NCI-H226 (cell line): Measurements from ENCODE around the gene ADGRG6.
"Not testable (repeated sequence)": the region's sequence is repeated elsewhere in the genome, so short reads cannot be mapped to it uniquely, and the experiment has no call there.

ENCODE experiments used
- DNase-seq: peaks from one replicate; pipeline ENCODE4 v3.0.0-alpha.2; 2015

The ADGRG6 gene

DNA sequence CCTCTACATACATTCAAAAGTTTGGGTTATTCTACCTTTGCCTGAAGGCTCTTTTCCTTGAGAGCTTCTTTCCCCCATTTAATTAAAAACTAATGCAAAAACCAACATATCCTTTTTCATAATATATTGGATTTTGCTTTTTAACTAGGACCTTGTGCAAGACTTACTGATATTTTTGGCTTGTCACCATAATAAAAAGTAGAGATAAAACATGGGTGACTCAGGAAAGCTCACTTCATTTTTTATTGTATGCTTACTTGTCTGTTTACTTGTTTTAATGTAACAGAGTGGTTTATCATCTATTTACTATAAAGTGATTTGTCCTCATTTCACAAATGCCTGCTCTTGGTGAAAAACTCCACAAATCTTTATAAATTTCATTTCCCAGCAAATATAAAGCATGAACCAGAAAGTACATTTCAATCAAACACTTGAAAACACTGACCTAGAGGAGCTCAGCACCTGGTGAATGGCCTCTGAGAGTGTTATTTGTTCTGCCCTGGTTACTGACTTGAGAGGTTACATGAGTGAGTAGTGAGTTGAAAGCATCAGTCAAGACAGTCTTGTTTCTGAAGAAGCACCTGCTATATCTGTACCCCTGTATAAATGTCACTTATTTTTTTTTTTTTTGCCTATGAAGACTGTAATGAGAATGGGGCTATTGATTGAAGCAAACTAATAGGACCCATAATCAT is 20.8 kb downstream of the ADGRG6 start:
- no peak for DNase-seq

DNA sequence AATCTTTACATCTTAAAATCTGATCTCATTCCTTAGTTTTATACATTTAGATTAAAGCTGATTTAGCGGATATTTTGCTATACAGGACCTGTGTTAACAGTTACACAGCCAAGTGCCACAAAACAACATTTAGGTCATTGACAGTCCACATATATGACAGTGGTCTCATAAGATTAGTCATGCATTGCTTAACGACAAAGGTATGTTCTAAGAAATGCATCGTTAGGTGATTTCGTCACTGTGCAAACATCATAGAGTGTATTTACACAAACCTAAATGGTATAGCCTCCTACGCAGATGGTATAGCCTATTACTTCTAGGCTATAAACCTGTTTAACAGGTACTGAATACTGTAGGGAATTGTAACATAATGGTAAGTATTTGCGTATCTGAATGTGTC is 21.6 kb downstream of the ADGRG6 start:
- no peak for DNase-seq

DNA sequence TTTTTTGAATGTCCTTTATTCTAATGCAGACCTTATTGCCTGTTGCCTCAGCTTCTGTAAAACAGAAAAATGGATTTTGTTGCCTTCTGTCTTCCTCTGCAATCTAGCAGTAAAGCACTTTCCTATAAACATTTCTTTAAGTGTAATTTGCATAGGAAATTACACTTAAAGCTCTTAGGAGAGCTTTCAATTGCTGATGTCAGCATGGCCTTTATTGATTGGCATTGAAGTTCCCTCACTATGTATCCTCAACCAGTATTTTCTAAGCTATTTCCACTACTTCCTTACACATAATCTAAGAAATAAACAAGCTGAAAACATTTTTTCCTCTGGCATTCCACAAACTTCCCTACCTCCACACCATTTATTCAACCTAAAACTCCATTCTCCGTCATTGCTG is 22.3 kb downstream of the ADGRG6 start:
- DNase-seq: no peak

DNA sequence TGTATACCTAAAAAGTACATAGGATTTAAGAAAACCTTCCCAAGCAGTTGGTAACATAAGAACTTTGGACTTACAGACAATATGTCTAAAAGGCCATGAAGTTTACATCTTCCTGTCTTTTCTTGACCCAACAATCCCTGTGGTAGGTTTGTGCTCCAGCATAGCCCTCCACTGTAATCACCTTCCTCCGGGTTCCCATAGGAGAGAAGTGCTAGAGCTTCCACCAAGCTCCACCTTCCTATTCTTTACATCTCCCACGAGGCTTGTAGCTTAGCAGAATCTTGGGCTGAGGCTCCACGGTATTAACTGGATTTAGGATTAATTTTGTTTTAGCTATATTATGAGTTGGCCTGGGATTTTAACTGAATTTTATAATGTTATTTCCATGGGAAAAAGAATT is 23.3 kb downstream of the ADGRG6 start:
- no peak for DNase-seq

DNA sequence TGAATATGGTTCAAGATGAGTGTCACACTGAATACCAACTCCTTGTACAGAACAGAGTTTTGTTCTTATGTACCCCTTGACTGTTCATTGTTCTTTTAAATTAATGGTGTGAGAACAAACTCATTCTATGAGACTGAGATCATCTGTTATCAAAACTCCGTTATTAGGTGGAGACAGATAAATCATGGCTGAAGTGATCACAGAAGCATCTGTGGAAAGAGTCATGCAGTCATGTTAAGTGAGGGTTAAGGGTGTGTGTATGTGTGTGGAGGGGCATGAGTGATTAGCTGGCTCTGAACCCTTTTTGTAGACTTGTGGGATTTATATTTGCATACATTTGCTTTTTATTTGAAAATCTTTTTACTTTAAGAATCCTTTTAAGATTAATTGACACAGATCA is 24.7 kb downstream of the ADGRG6 start:
- DNase-seq: peak; percentile 89

DNA sequence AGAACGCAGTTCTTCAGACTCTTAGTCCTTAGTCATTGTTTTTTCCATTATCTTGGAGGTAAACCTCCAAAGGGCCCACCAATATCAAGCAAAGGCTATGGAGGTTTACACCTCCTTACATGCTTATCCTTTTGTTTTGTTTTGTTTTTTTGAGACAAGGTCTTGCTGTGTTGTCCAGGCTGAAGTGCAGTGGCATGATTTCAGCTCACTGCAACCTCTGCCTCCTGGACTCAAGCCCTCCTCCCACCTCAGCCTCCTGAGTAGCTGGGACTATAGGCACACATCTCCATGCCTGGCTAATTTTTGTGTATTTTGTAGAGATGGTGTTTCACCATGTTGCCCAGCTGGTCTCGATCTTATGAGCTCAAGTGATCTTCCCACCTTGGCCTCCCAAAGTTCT is 26.3 kb downstream of the ADGRG6 start:
- no peak for DNase-seq

DNA sequence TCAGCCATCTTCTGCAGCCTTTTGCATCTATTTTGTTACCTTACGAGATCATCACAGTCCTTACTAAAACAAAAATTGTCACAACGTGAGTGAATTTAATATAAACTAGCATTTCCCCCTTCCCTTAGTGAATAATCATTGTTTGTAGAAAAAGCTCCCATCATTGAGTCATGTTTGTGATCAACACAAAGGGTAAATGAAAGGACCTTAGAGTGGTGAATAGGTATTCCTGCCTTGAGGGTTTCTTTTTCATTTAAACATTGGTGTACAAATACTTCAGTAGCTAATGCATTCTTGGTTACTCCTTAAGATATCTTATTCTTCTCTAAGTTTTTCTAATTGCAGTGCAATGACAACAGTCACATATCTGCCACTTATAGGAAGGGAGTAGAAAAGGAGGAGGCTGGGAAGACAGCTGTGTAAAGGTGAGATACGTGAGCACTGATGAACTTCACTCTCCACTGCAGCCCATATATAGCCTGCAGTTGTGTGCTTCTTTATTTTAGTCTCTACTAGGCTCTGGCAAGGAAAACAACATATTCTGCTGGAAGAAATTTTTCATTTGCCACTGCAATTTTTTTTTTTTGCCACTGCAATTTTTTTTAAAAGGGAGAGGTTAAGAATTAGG is 27.8 kb downstream of the ADGRG6 start:
- no peak for DNase-seq

DNA sequence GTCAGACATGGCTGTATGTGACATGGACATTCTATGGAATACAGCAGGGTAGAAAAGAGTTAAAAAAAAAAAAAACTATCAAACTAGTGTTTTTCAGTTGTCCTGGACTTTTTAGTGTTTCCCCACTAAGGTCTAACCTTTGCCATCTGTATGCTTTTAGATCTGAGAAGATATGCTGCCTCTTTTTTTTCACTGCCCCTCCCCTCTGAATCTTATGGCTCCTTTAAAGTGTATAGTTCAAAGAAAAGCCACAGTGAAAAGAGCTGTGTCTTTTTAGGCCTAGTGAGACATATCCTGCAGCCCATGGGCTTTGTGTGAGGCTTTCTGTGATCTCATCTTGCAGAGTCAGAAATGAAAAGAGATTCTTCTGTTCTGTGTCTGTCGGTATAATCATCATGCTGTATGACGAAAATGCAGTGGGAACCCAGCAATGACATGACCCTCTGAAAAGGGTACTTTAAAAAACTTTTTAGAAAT is 29.3 kb downstream of the ADGRG6 start:
- no peak for DNase-seq

DNA sequence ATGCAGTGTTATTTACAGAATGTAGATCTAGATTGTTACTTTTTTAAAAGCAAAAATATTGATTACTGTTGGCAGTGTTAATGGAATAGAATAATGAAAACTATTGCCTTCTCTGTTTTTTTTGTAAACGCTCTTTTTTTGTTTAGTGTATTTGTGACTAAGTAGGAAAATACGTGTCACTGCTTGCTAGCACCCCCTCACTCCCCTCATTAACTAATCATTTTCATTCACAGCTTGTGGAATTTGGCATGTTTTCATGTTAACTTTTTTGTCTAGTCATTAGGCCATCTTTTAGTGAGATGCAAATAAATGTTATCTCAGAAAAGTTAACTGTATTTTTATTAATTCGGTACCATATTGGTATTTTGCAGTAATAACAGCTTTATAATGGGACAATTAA is 29.8 kb downstream of the ADGRG6 start:
- DNase-seq: no peak

DNA sequence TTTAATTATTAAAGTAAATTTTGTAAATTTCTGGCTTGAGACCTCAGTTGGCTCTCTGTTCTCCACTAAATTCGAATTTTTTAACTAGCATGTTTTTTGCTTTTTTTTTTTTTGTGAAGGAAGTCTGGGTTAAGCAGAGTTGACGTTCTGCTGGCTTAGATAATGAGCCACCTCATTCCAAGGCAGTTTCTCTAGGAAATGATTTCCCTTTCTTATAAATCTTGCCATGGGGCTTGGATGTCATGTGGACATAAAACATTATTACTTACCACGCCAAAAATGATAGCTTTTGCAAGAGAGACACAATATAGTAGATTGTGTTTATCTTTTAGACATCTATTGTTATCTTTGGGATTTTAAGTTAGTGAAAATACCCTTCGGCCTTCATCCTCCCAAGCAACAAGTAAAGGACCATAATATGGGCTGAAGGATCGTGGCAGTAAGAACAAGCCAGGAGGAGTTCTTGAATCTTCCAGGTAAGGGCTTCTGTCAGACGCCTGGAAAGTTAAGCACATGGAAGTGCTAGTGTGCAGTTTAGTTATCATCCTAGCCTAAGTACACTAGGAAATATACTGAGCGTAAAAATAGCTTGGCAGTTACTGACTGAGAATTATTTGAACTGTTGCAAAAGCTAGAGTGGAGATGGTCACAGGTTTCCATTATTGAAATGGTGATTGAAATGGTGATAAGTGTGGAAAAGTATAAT is 30.7 kb downstream of the ADGRG6 start:
- no peak for DNase-seq

DNA sequence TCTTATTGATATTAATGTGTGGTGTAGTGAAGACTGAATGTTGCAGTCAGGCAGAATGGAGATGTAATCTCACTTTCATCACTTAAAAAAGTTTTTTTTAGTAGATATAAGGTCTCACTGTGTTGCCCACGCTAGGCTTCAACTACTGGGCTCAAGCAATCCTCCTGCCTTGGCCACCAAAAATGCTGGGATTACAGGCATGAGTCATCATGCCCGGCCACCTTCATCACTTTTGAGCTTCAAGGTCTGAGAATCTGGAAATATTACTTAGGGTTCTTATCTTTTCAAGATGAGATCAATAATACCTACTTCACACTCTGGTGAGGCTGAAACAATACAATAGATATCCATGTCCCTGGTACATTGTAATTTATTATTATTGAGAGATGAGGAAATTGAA is 31.6 kb downstream of the ADGRG6 start:
- DNase-seq: peak; percentile 28

DNA sequence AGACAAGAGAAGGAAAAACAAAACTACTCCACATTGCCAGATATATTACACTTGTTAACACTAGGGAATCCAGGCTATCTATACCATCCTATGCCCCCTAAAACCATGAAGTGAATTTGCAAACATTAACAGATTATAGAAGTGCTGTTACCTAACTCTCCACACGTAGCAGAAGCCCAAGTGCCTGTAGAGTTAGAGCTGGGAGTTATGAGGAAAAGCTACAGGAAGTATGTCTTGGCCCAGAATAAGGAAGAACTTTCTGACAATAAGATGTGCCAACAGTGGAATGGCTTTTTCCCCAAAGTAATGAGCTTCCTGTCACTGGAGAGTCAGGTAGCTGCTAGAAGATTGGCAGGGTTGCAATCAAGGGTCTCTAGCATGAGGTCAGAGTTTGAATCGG is 32.5 kb downstream of the ADGRG6 start:
- DNase-seq: no peak

DNA sequence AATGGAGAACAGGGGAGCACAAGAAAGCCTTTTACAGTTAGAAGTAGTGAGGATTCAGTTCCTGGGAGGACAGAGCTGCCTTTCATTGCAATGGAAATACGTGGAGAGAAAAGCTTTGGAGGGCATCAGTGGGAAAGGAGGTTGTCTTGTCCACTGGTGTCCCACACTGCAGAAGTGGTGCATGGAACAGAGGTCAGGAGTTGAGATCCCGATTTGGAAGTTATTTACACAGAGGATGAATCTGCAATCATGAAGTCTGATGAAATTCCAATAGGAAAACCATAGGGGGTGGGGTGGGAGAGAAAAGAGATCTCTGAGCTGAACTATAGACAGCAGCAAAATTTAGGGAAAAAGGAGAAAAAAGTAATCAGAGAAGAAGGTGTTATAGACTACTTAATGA is 33.6 kb downstream of the ADGRG6 start:
- no peak for DNase-seq

DNA sequence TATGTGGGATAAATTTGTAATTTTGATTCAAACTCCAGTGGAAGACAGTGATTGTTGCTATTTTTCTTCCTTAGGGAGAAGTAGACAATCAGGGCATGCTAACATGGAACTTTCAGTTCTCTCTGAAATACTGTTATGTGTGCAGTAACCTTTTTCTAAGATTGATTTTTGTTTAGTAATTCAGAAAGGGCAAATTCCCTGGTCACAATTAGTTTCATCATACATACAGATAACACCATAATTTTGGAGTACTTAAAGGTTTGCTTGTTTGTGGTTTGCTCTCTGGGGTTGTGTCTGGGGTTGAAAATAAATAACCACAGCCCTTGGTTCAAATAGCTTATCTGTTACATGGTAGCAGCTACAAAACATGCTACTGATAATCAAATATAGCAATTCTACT is 34.4 kb downstream of the ADGRG6 start:
- DNase-seq: no peak

DNA sequence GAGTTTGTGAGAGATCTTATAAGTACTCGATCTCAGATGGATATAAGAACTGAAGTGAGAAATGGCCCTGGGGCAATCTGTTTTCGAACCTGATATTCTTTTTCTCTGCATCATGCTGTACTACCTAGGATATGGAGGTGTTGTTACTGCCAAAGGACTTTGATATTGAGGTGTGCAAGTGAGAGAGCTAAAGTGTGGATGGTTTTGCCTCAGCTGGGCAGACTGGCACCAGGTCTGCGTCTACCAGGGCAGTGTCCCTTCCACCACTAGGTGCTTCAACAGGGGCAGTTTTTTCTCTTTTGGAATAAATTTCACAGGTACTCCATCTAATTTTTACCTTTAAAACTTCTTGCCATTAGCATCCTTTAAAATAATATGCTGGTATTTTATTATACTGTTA is 35.0 kb downstream of the ADGRG6 start:
- no peak for DNase-seq

DNA sequence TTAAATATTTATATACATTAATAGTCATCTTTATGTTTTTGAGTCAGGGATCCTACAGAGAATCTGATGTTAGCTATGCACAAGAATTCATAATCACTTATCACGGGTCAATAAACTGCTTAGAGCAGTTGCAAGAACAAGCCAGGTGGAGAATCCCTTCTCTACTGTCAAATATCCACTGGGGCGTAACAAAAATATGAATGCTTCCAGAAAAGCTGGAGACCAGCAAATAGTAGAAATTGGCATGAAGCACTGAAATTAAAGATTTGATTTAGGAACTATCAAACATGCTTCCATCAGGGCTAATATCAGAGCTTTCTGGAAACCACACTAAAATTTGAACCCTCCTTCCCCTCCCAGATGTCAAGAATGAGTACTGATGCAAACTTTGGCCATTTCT is 37.3 kb downstream of the ADGRG6 start:
- no peak for DNase-seq

DNA sequence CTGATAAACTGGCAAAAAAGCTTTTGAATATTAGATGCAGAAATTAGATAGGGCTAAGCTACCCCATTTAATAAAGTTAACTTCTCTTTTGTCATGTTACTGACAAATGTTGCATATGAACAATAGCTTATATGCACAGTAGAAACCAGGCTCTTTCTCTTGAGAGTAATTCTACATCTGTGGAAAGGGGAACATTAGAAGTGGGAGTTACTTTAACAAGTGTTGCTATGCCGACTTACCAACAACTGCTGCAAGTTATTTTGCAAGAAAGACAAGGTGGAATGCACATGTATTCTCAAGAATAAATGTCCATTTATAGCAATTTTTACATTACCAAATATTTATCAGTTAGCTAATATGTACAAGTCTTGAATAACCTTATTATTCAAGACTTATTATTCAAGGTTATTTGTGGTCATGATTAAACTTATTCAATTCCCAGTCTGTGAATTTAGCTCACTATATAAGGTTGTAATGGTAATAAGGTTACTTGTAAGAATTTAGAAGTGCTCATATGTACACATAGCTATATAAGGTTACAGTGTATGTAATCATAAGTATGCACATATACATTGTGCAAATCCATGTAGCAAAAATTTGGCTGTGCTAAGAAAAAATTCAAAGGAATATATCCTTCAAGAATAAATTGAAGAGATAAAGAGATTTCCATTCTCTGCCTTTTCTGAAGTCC is 38.3 kb downstream of the ADGRG6 start:
- no peak for DNase-seq

DNA sequence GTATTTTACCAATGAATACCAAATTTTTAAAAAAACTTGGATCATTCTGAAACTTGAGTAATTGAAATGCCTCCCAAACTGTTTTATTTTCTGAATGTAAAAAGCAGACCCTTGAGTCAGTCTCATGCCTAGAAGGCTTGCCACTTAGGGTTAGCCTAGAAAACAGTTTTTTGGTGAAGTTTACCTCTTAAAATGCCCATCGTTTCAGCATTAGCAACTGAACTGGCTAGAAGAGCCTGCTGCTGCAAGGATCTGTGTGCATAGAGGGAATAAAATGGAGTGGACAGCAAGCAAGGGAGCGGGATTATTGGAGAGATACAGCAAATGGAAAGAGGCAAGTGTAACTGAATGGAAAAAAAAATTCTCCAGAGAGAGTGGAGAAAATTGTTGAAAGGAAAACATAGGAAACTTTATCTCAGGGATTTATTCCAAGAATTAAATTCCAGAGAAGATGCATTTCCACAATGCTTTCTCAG is 40.1 kb downstream of the ADGRG6 start:
- no peak for DNase-seq

DNA sequence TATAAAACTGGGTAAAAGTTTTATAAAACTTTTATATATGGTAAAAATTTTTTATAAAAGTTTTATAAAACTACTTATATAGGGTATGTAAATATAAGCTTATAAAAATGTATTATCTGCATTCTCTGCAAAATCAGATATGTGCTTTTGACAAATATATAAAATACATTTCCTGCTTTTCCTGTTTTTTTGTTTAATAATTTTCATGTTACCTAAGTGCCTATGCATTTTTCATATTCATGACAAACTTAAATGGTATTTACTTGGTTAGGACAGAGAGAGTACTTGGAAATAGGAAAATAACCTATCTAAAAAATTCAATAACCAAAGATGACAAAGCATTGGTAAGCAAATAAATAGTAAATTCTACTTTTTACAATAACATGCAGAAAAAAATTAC is 41.2 kb downstream of the ADGRG6 start:
- no peak for DNase-seq

DNA sequence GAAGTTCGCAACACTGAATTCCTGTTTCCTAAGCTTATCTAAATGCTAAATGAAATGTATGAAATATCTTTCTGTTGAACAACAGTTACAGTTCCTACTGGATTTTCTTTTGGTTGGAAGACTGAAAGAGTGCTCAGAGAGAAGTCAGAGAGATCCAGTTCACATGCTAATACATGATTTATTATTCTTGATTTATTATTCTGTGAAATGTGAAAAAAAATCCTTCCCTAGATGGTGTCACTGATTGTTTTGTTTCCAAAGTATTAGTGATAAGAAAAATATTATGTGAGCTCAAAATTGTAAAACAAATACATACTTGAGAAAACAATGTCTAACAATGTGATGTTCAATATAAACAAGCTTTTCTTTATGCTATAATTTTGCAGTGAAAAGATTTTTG is 42.1 kb downstream of the ADGRG6 start:
- DNase-seq: no peak

DNA sequence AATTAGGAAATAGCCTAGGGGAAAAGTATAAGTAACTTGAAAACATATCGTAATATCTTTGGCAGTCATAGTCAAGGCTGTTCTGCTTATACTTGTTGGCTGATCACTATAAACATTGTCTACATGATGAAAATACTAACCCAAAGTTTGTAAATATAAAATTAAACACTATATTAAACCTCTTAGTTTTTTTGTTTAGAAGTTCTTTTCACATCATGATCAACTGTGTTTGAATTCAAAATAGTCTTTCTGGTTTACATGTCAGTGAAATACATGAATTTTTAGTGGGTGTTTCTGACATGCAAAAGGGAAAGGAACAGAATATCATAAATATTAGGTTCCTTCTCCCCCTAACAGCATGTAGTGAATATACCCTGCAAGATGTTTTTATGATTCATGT is 43.5 kb downstream of the ADGRG6 start:
- no peak for DNase-seq

DNA sequence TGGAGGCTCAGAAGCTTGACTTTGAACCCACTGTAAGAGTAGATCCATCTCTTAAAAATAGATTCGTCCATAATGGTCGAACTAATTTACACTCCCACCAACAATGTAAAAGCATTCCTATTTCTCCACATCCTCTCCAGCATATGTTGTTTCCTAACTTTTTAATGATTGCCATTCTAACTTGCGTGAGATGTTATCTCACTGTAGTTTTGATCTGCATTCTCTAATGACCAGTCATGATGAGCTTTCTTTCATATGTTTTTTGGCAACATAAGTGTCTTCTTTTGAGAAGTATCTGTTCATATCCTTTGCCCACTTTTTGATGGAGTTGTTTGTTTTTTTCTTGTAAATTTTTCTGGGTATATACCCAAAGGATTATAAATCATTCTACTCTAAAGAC is 44.4 kb downstream of the ADGRG6 start:
- DNase-seq: not testable (repeated sequence)

DNA sequence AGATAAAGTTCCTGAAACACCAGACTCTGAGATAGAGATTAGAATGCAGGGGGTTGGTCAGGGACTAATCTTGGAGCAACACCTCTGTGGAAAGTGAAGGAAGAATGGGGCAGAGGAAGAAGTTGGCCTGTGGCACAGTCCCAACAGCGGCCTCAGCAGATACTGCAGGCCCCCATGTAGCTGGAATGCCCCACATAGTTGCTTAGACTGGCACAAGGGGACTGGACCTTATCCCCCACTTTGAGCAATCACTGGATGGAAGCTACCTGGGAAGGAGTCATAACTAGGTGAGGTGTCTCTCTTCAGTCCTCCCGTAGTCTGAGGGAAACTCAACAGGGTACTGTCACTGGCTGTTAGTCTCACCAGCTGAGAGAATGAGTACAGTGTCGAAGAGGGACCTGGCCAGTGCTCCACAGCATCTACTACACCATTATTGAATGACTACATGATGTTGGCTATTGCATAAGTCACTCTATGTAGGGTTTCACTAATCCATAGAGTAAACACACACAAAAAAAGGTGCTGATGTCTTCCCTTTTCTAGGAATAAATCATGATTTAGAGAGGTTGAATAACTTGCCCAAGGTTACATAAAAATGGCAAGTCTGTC is 47.5 kb downstream of the ADGRG6 start:
- DNase-seq: no peak
